Stimulated activated CD8-positive, alpha-beta memory T cell treated with anti-CD3 and anti-CD28 coated beads, Interleukin-4, amount 100 ng/mL, for 48 hours (primary cell): ENCODE measurements around the gene MEDAG.

Experiments used
- DNase-seq: peaks from one replicate; pipeline ENCODE4 v3.0.0-alpha.2; 2020

Gene MEDAG

GRCh38 chr13:30966101-30966500, 60.0 kb downstream of the MEDAG start:
- no peak for DNase-seq

GRCh38 chr13:30968846-30969245, 62.8 kb downstream of the MEDAG start:
- DNase-seq, result no peak

GRCh38 chr13:30971575-30971974, 65.5 kb downstream of the MEDAG start:
- no peak for DNase-seq

- no peak for DNase-seq
Measured at GRCh38 chr13:30972888-30973377, 66.9 kb downstream of the MEDAG start.

- DNase-seq, result no peak
Measured at GRCh38 chr13:30974350-30974749, 68.3 kb downstream of the MEDAG start.
